Stimulated activated CD4-positive, alpha-beta T cell treated with anti-CD3 and anti-CD28 coated beads, Interleukin-15, amount 100 ng/mL, for 24 hours (primary cell): Measurements from ENCODE around the gene TSC22D3.
A peak's percentile ranks its signal among the peaks of the same experiment; 100 is the strongest.
"Not testable (repeated sequence)": the region's sequence is repeated elsewhere in the genome, so short reads cannot be mapped to it uniquely, and the experiment has no call there.

ENCODE experiments used
- DNase-seq: peaks from one replicate; pipeline ENCODE4 v3.0.0-alpha.2; 2020

The TSC22D3 gene

GRCh38 chrX:107710617-107711391 lies 64.8 kb downstream of the TSC22D3 start:
- DNase-seq = peak; percentile 31

DNA sequence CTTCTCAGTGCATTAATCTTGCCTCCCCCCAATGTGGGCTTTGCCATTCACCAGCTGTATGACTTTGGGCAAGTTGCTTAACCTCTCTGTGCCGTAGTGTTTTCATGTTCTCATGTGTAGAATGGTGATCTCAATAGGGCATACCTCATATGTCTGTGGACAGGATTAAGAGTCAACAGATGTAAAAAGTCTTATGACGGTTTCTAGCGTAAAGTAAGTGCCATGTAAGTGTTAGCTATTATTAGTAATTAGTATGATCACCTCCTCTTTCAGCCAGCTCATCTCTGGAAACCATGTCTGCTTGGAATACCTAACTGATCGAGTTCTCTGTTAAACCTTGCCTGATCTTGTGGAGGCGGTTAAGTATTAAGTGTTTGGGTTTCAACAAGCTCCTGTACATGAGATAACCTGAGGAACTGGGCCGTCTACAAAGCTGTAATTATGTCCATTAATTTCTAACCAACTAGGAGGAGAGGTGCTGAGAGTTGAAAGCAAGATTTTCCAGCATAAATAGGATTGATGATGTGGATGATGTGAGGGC lies 66.3 kb downstream of the TSC22D3 start:
- DNase-seq = no peak

- no peak for DNase-seq
These were observed 66.8 kb downstream of the TSC22D3 start for GRCh38 chrX:107708762-107709161.

DNA sequence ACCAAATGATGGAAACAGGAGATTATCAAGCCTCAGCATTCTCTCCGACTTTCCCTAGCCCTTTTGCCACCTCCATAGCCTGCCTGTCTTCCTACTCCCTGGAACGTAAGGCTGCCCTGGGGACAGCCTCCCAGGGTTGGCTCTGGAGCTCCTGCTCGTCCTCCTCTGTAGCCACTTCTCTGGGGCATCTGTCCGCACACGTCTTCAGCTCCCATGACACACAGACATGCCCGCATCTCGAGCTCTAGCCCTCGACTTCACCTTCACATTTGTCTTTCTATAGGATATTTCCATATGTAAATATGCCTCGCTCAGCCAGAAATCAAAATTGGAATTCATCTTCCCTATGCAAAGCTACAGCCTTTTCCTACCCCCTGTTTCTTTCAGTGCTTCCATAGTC lies 67.7 kb downstream of the TSC22D3 start:
- no peak for DNase-seq

GRCh38 chrX:107706309-107706708 lies 69.3 kb downstream of the TSC22D3 start:
- DNase-seq = no peak

DNA sequence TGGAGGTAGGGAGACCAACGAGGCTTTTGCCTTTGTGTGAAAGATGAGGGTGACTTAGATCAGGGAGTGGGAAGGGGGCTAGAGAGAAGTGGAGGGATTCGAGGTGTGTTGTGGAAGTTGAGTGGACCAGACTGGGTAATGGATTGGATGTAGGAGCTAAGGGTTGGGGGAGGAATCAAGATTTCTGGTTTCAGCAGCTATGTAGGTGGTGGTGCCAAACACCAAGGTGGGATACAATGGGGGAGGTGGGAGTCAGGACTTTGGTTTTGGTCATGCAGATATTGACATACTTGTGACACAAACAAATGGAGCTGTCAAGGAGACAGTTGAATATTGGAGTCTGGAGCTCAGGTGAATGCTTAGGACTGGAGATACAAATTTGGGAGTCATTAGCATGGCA lies 71.0 kb downstream of the TSC22D3 start:
- no peak for DNase-seq

GRCh38 chrX:107704181-107704580 lies 71.4 kb downstream of the TSC22D3 start:
- DNase-seq = no peak

- no peak for DNase-seq
These were observed 74.0 kb downstream of the TSC22D3 start for GRCh38 chrX:107701493-107702121.

DNA sequence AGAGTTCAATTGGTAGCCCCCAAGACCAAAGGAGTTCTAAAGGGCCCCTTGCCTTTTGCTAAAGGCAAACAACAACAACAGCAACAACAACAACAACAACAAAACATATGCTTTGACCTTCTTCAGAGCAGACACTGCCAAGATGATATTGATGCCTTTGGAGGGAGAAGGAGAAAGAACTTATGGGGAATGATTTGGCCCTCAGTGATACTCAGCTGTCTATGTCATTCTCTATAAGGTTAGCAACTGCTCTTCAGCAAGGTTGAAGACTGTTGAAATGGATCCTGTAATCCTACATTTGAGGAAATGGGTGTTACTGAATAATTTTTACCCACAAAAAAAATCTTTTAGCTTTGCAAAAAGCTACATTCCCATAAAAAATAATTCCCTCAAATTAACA lies 74.8 kb downstream of the TSC22D3 start:
- no peak for DNase-seq

GRCh38 chrX:107700317-107700774 lies 75.2 kb downstream of the TSC22D3 start:
- DNase-seq = no peak

DNA sequence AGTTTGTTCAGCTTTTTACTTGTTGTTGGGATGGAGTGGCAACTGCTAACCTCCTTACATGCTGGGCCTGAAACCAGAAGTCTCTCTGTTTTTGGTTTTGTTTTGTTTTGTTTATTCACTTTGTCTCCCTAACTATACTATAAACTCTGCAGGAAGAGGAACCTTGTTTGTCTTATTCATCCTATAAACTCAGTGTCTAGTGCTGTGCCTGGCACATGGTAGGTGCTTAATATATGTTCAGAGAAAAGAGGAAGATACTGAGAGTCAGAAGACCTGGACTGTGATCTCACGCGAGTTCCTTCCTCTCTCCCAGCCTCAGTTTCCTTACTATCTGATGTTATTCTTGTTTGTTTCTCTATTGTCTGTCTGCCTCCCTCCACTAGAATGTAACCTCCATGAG lies 76.0 kb downstream of the TSC22D3 start:
- DNase-seq = no peak

- DNase-seq = no peak
These were observed 84.6 kb downstream of the TSC22D3 start for GRCh38 chrX:107691024-107691448.

GRCh38 chrX:107687445-107687844 lies 88.1 kb downstream of the TSC22D3 start:
- DNase-seq = no peak

DNA sequence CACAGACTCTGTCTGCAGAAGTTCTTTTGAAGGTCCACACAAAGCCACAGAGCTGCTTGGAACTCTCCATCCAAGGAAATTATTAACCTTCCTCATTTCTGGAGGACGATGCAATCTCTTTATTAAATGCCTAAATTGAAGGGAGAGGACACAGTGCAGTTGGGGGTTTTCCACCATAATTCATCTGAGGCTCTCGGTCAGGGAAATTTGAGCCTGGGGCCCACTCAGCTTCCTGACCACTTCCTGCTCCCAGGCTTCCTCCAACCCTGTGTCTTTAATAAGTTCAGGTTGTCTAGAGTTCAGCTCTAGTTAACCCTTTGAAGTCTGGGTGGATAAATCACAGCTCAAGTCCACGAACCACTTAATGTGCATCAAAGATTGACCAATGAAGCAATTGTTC lies 88.8 kb downstream of the TSC22D3 start:
- no peak for DNase-seq

- no peak for DNase-seq
These were observed 89.6 kb downstream of the TSC22D3 start for GRCh38 chrX:107686026-107686425.

- not testable (repeated sequence) for DNase-seq
These were observed 90.0 kb downstream of the TSC22D3 start for GRCh38 chrX:107685586-107685985.

DNA sequence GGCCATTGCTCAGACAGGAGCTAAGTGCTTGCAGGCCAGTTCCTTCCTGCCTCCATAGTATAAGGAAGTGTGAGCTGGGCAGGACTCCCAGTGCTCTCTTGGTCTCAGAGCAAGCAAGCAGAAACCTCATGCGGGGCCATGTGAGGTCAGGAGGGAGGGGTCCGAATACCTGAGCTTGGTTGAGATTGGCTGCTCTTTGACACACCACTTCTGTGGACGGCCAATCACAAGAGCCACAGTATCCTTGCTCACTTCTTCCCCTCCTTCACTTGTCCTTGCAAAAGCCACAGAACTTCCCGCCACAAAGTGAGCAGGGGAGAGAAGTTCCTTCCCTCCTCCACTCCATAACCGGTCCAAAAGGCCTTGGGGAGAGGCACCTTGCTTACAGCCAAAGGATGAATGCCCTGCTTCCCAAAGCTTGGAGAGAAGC lies 90.6 kb downstream of the TSC22D3 start:
- DNase-seq = no peak

DNA sequence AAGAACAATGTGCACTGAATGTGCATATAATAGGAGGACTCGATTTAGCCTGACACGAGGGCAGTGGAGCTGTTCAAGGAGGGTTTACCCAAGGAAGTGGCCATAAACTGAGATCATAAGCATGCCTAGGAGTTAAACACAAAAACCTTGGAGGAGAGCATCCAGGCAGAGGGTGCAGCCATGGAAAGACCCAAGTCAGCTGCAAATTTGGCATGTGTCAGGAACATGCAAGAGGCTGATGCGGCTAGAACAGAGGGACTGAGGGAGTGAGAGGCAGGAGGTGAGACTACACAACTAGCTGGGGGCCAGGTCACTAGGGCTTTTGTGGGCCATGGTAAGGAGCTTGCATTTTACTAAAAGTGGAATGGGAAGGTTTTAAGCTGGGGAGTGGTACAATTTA lies 91.7 kb downstream of the TSC22D3 start:
- DNase-seq = no peak

DNA sequence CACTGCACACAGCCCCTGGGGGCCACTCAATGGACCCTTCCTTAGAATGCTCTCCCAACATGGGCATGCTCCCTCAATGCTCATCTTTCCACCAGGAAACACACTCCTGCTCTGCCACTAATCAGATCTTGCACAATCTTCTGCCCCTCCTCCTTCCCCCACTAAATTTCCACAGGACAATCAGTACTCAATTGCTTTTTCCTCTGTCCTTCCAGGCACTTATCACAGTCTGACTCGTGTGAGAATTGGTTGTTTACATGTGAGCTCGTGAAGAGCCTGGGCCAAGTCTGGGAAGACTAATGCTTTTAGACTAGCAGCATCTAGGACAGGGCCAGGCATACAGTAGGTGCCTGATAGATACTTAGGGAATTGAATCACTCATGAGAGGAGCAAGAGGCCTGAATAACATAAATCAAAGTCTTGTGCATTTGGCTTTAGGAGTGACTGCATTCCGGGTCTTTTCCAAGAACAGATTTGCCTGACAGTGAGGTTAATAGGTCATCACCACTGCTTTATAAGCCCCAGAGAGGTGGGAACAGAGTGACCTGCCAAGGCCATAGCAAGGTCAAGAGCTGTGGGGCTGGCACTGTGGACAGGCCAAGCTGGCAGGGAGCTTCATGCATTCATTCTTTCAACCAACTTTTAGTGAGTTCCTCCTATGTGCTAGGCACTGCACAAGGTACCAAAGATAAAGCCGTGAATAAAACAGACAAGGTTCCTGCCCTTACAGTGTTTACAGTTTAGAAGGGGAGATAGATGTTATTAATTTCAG lies 92.3 kb downstream of the TSC22D3 start:
- DNase-seq = no peak

DNA sequence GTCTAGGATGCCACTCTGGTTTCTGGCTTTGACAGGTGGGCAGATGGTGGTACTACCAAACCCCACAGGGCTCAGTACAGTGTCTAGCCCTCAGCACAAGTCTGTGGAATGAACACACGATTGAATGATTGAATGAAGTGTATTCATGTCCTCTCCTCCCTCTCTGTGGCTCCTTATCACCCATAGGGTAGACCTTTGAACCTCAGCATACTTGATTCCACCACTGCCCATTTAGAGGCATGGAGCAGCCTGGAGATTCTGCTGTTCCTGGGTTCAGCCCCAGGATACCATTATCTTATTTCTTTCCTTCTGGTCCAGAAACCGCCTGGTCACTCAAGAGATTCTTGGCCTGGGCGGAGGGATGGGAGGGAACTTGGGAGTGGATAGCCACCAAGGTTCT lies 93.3 kb downstream of the TSC22D3 start:
- no peak for DNase-seq

DNA sequence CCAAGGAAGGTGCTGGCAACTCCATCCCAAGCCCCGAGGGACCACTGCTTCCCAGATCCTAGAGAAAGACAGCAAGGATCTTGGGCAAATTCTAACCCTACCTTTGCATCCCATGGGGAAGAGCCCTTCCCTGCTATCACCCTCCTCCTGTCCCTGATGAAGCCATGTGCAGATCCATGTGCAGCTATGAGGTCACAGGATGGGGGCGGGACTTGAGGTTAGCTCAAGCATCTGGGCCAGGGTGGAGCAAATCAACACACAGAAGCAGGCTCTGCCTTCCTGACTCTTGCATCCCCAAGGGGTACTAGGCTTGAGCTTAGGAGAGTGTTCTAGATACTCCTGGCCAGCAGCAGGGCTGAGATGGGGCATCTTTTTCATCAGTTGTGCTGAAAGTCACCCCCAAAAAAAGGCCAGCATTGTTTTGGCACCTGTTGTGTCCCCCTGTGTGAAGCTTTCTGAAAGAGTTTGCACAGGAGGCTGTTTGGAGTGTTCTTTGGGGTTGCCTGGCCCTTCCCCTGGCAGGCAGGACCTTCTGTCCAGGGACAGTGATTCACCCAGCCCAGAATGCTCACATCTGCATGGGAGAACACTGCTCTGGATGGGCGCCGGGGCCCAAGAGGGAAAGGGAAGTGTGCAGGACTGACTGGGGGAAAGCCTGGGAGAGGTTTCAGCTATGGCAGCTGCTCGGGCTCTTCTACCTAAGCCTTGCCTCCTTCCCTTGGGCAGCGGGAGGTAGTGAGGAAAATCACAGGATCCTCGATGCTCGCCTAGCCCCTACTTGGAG lies 96.4 kb downstream of the TSC22D3 start:
- DNase-seq = peak; percentile 77

DNA sequence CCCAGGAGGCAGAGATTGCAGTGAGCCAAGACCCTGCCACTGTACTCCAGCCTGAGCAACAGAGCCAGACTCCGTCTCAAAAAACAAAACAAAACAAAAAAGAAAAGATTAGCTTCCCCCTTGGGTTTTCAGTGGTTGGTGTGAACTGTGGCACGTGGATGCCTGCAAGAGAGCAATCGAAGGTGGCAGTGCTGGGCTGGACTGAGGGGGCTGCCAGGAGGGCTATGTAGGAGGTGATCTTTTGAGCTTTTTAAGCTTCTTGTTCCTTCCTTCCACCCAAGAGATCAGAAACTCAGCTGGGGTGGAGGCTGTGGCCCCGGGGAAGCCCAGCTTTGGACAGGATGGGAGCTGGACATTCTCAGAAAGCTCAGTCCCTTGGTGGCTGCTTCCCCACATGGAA lies 97.7 kb downstream of the TSC22D3 start:
- DNase-seq = no peak

GRCh38 chrX:107677501-107677901 lies 98.1 kb downstream of the TSC22D3 start:
- no peak for DNase-seq
